Spinal cord (tissue), 10 donors: ENCODE data around the gene GLRX. TPM values are rescaled to one million over a fixed set of nuclear protein-coding genes. Genes with fewer than 3 reads are reported as not detected.
"Not testable (repeated sequence)": the region's sequence is repeated elsewhere in the genome, so short reads cannot be mapped to it uniquely, and the experiment has no call there.

Experiments used
- DNase-seq, 6 donors: peaks; one replicate each; pipeline versions ENCODE4 v3.0.0 to v3.0.0-alpha.2; 2013 to 2015; ENCODE audit warnings: low spot score in 6 of 6, low read depth in 4 of 6
- H3K27ac ChIP-seq: one replicate; pipeline ENCODE4 v1.5.1; 2013; ENCODE audit warnings: low read depth, low read length, control low read depth
- H3K27me3 ChIP-seq: one replicate; pipeline ENCODE4 v1.6.1; 2013; ENCODE audit warnings: low read length; ENCODE audit not compliant: control insufficient read depth, insufficient read depth
- H3K36me3 ChIP-seq: one replicate; pipeline ENCODE4 v1.6.1; 2013; ENCODE audit warnings: low read length; ENCODE audit not compliant: control insufficient read depth, insufficient read depth
- H3K4me1 ChIP-seq: one replicate; pipeline ENCODE4 v1.6.1; 2013; ENCODE audit warnings: low read length; ENCODE audit not compliant: control insufficient read depth, insufficient read depth
- H3K4me3 ChIP-seq: one replicate; pipeline ENCODE4 v1.5.1; 2013; ENCODE audit warnings: low read depth, low read length, control low read depth
- H3K9me3 ChIP-seq: one replicate; pipeline ENCODE4 v1.6.1; 2013; ENCODE audit warnings: low read length; ENCODE audit not compliant: control insufficient read depth, insufficient read depth
- WGBS: methylation state at CpG from one replicate; pipeline ENCODE4 v1.1.5; 2013; ENCODE audit warnings: missing lambda C conversion rate; ENCODE audit not compliant: insufficient coverage; 5-methylcytosine and 5-hydroxymethylcytosine counted together
- polyA plus RNA-seq, 2 donors: library from polyadenylated mRNA; unstranded; fragments of 120-200 nt; gene quantifications; one replicate each; pipeline ENCODE4 v1.2.1, GENCODE V29; 2013; ENCODE audit not compliant: insufficient read length in 2 of 2
- total RNA-seq, 2 donors: library from RNA; depleted of rRNA in 1 of 2; stranded (reverse); fragments of 120-200 nt in 1 of 2; fragments of >200 nt in 1 of 2; gene quantifications; one replicate each; pipeline versions ENCODE4 v1.2.3 to v1.2.4, GENCODE V29; 2013 to 2014
- donor health status: healthy.

GLRX gene
- total and polyA plus RNA-seq, 4 donors: 8.4 to 37.4 (median 21.8) TPM

GRCh38 chr5:95856501-95856981 lies 34.0 kb upstream of the GLRX start:
- DNase-seq: no peak
- no peak overlapping the region for H3K27ac ChIP-seq
- 92% methylated on average over 5 of the region's 7 CpGs for WGBS
- H3K9me3 ChIP-seq: no peaks in the 10 kb centered on the region
- no peak overlapping the region for H3K4me3 ChIP-seq
- peaks cover 18% of the 10 kb centered on the region for H3K4me1 ChIP-seq
- H3K36me3 ChIP-seq: no peaks in the 10 kb centered on the region
- H3K27me3 ChIP-seq: peaks cover 2% of the 10 kb centered on the region

GRCh38 chr5:95853490-95853889 lies 31.0 kb upstream of the GLRX start:
- H3K27me3 ChIP-seq: no peaks in the 10 kb centered on the region
- peaks cover 12% of the 10 kb centered on the region for H3K4me1 ChIP-seq
- WGBS: 93% methylated on average over 3 of the region's 3 CpGs
- H3K9me3 ChIP-seq: no peaks in the 10 kb centered on the region
- H3K36me3 ChIP-seq: no peaks in the 10 kb centered on the region
- no peak overlapping the region for H3K4me3 ChIP-seq
- DNase-seq: no peak
- no peak overlapping the region for H3K27ac ChIP-seq

GRCh38 chr5:95852567-95852966 lies 30.0 kb upstream of the GLRX start:
- no peak for DNase-seq
- no peaks in the 10 kb centered on the region for H3K9me3 ChIP-seq
- peaks cover 5% of the 10 kb centered on the region for H3K4me1 ChIP-seq
- H3K4me3 ChIP-seq: no peak overlapping the region
- no peaks in the 10 kb centered on the region for H3K36me3 ChIP-seq
- WGBS: 100% methylated on average over 3 of the region's 5 CpGs
- no peak overlapping the region for H3K27ac ChIP-seq
- H3K27me3 ChIP-seq: no peaks in the 10 kb centered on the region

- not testable (repeated sequence) for H3K27me3 ChIP-seq, H3K4me3 ChIP-seq, H3K27ac ChIP-seq, H3K9me3 ChIP-seq, H3K36me3 ChIP-seq, H3K4me1 ChIP-seq, DNase-seq
- 88% methylated on average over 32 of the region's 34 CpGs for WGBS
Measured at GRCh38 chr5:95851141-95851540, 28.6 kb upstream of the GLRX start.

- Histone ChIP-seq H3K27ac (no peak overlapping the region), H3K36me3 (no peaks in the 10 kb centered on the region), H3K27me3 (no peaks in the 10 kb centered on the region), H3K4me3 (no peak overlapping the region), H3K4me1 (no peaks in the 10 kb centered on the region), H3K9me3 (no peaks in the 10 kb centered on the region)
- 83% methylated on average over 3 of the region's 5 CpGs for WGBS
- DNase-seq: no peak
Measured at GRCh38 chr5:95850391-95850894, 27.9 kb upstream of the GLRX start.

- WGBS: 86% methylated on average over 2 of the region's 3 CpGs
- H3K4me3 ChIP-seq: no peak overlapping the region
- no peak overlapping the region for H3K27ac ChIP-seq
- H3K36me3 ChIP-seq: no peaks in the 10 kb centered on the region
- no peak for DNase-seq
- H3K9me3 ChIP-seq: no peaks in the 10 kb centered on the region
- no peaks in the 10 kb centered on the region for H3K27me3 ChIP-seq
- H3K4me1 ChIP-seq: no peaks in the 10 kb centered on the region
Measured at GRCh38 chr5:95848701-95849100, 26.2 kb upstream of the GLRX start.

GRCh38 chr5:95847261-95847592 lies 24.7 kb upstream of the GLRX start:
- no CpG with 5 or more reads among the region's 1 CpG for WGBS

GRCh38 chr5:95846554-95847260 lies 24.2 kb upstream of the GLRX start:
- Histone ChIP-seq H3K4me1 (no peaks in the 10 kb centered on the region), H3K27ac (no peak overlapping the region), H3K27me3 (no peaks in the 10 kb centered on the region), H3K4me3 (no peak overlapping the region), H3K9me3 (no peaks in the 10 kb centered on the region), H3K36me3 (no peaks in the 10 kb centered on the region)
- peak in 5 of 6 donors; percentile 44 to 90 (median 56) for DNase-seq
- 92% methylated on average over 3 of the region's 7 CpGs for WGBS

More at GRCh38 chr5:95847261-95847592, 24.7 kb upstream of the GLRX start:
- DNase-seq: no peak
- Histone ChIP-seq H3K4me1 (no peaks in the 10 kb centered on the region), H3K27ac (no peak overlapping the region), H3K9me3 (no peaks in the 10 kb centered on the region), H3K36me3 (no peaks in the 10 kb centered on the region), H3K27me3 (no peaks in the 10 kb centered on the region), H3K4me3 (no peak overlapping the region)

GRCh38 chr5:95845391-95845790 lies 22.9 kb upstream of the GLRX start:
- DNase-seq: no peak
- H3K27me3 ChIP-seq: no peaks in the 10 kb centered on the region
- no peak overlapping the region for H3K27ac ChIP-seq
- no peaks in the 10 kb centered on the region for H3K9me3 ChIP-seq
- H3K4me1 ChIP-seq: no peaks in the 10 kb centered on the region
- no peaks in the 10 kb centered on the region for H3K36me3 ChIP-seq
- no CpG with 5 or more reads among the region's 3 CpGs for WGBS
- H3K4me3 ChIP-seq: no peak overlapping the region

- Histone ChIP-seq H3K4me1 (no peaks in the 10 kb centered on the region), H3K9me3 (no peaks in the 10 kb centered on the region), H3K4me3 (no peak overlapping the region), H3K27me3 (no peaks in the 10 kb centered on the region), H3K27ac (no peak overlapping the region), H3K36me3 (no peaks in the 10 kb centered on the region)
- no peak for DNase-seq
- 100% methylated on average over 1 of the region's 3 CpGs for WGBS
Measured at GRCh38 chr5:95843733-95844223, 21.3 kb upstream of the GLRX start.
